H9 (cell line): ENCODE data around the gene MAD1L1. TPM values are rescaled to one million over a fixed set of nuclear protein-coding genes. Genes with fewer than 3 reads are reported as not detected.

Experiments used
- DNase-seq: peaks from one replicate; pipeline ENCODE4 v3.0.0-alpha.2; 2017
- H2AFZ ChIP-seq: one replicate; pipeline ENCODE4 v1.6.1; 2013; ENCODE audit warnings: mild to moderate bottlenecking, low read length, control low read depth, moderate library complexity
- H2AK5ac ChIP-seq: 2 replicates; pipeline ENCODE4 v1.6.1; 2013; ENCODE audit warnings: low read length, control low read depth, mixed read lengths; ENCODE audit not compliant: insufficient read length
- H2BK120ac ChIP-seq: one replicate; pipeline ENCODE4 v1.6.1; 2013; ENCODE audit warnings: low read depth, mild to moderate bottlenecking, low read length, control low read depth, inconsistent platforms; ENCODE audit not compliant: poor library complexity, severe bottlenecking
- H2BK12ac ChIP-seq: 2 replicates; pipeline ENCODE4 v1.6.1; 2013; ENCODE audit warnings: low read length, control low read depth, mixed read lengths, low read depth; ENCODE audit not compliant: insufficient read length
- H2BK15ac ChIP-seq: 2 replicates; pipeline ENCODE4 v1.6.1; 2013; ENCODE audit warnings: low read depth, low read length, control low read depth
- H2BK20ac ChIP-seq: one replicate; pipeline ENCODE4 v1.6.1; 2013; ENCODE audit warnings: low read depth, mild to moderate bottlenecking, low read length, control low read depth, inconsistent platforms; ENCODE audit not compliant: poor library complexity, severe bottlenecking
- H2BK5ac ChIP-seq: 2 replicates; pipeline ENCODE4 v1.6.1; 2013; ENCODE audit warnings: low read length, control low read depth, mixed read lengths; ENCODE audit not compliant: insufficient read length
- H3K14ac ChIP-seq: 2 replicates; pipeline ENCODE4 v1.6.1; 2013; ENCODE audit warnings: low read length, control low read depth; ENCODE audit not compliant: insufficient read depth
- H3K18ac ChIP-seq: 2 replicates; pipeline ENCODE4 v1.6.1; 2013; ENCODE audit warnings: low read depth, mild to moderate bottlenecking, mixed read lengths, low read length, control low read depth; ENCODE audit not compliant: insufficient read length
- H3K23ac ChIP-seq: 2 replicates; pipeline ENCODE4 v1.6.1; 2013; ENCODE audit warnings: low read length, control low read depth, mixed read lengths, low read depth; ENCODE audit not compliant: insufficient read length
- H3K23me2 ChIP-seq: 2 replicates; pipeline ENCODE4 v1.6.1; 2013; ENCODE audit warnings: low read depth, mild to moderate bottlenecking, mixed read lengths, low read length, control low read depth; ENCODE audit not compliant: insufficient read length, poor library complexity, severe bottlenecking
- H3K27ac ChIP-seq: 2 replicates; pipeline ENCODE4 v1.5.1; 2013; ENCODE audit warnings: low read length, control low read depth, mixed read lengths, low read depth; ENCODE audit not compliant: insufficient read length
- H3K27me3 ChIP-seq: 2 replicates; pipeline ENCODE4 v1.6.1; 2013; ENCODE audit warnings: low read length, control low read depth, inconsistent platforms; ENCODE audit not compliant: insufficient read depth
- H3K4ac ChIP-seq: 2 replicates; pipeline ENCODE4 v1.6.1; 2013; ENCODE audit warnings: low read depth, mild to moderate bottlenecking, control low read depth, inconsistent platforms, low read length, moderate library complexity
- H3K4me1 ChIP-seq: 2 replicates; pipeline ENCODE4 v1.6.1; 2013; ENCODE audit warnings: low read length, control low read depth, inconsistent platforms; ENCODE audit not compliant: insufficient read depth
- H3K4me2 ChIP-seq: 2 replicates; pipeline ENCODE4 v1.6.1; 2013; ENCODE audit warnings: low read length, control low read depth, mixed read lengths; ENCODE audit not compliant: insufficient read length, insufficient read depth
- H3K56ac ChIP-seq: 2 replicates; pipeline ENCODE4 v1.6.1; 2013; ENCODE audit warnings: low read depth, mild to moderate bottlenecking, mixed read lengths, low read length, control low read depth; ENCODE audit not compliant: insufficient read length
- H3K79me1 ChIP-seq: 2 replicates; pipeline ENCODE4 v1.6.1; 2013; ENCODE audit warnings: low read depth, mild to moderate bottlenecking, moderate library complexity, low read length, control low read depth, inconsistent platforms; ENCODE audit not compliant: insufficient read depth, poor library complexity, severe bottlenecking
- H3K79me2 ChIP-seq: 2 replicates; pipeline ENCODE4 v1.6.1; 2013; ENCODE audit warnings: low read length, control low read depth, inconsistent platforms; ENCODE audit not compliant: insufficient read depth
- H3K9ac ChIP-seq: 2 replicates; pipeline ENCODE4 v1.6.1; 2013; ENCODE audit warnings: low read length, control low read depth, mixed read lengths; ENCODE audit not compliant: insufficient read length; ENCODE audit errors: extremely low read depth
- H3K9me3 ChIP-seq: one replicate; pipeline ENCODE4 v1.6.1; 2013; ENCODE audit warnings: low read depth, low read length, inconsistent platforms; ENCODE audit not compliant: control insufficient read depth
- H3T11ph ChIP-seq: one replicate; pipeline ENCODE4 v1.6.1; 2013; ENCODE audit warnings: mild to moderate bottlenecking, low read length, control low read depth, inconsistent platforms
- H4K20me1 ChIP-seq: one replicate; pipeline ENCODE4 v1.6.1; 2013; ENCODE audit not compliant: control insufficient read depth, insufficient read length, insufficient read depth
- H4K5ac ChIP-seq: 2 replicates; pipeline ENCODE4 v1.6.1; 2013; ENCODE audit warnings: low read depth, mild to moderate bottlenecking, mixed read lengths, low read length, control low read depth; ENCODE audit not compliant: insufficient read length
- H4K8ac ChIP-seq: replicated peaks from 2 replicates; pipeline ENCODE4 v1.6.1; 2013; ENCODE audit warnings: low read length, control low read depth, mixed read lengths, low read depth; ENCODE audit not compliant: insufficient read length
- H4K91ac ChIP-seq: 2 replicates; pipeline ENCODE4 v1.6.1; 2013; ENCODE audit warnings: low read depth, mild to moderate bottlenecking, moderate library complexity, mixed read lengths, low read length, control low read depth; ENCODE audit not compliant: insufficient read length
- H3K27ac Mint-ChIP-seq, 3 experiments: 2 replicates in 2 of 3; 3 replicates in 1 of 3; pipeline ENCODE4 v1.8.0; 2020 to 2021; ENCODE audit warnings: mixed read lengths in 3 of 3, mild to moderate bottlenecking in 1 of 3, moderate library complexity in 1 of 3
- H3K27me3 Mint-ChIP-seq: 2 replicates; pipeline ENCODE4 v1.8.0; 2021; ENCODE audit warnings: low read depth, mild to moderate bottlenecking, moderate library complexity, mixed read lengths
- H3K36me3 Mint-ChIP-seq, 3 experiments: 2 replicates in 2 of 3; 3 replicates in 1 of 3; pipeline ENCODE4 v1.8.0; 2020 to 2021; ENCODE audit warnings: low read depth in 3 of 3, mixed read lengths in 3 of 3; ENCODE audit not compliant: insufficient read depth in 1 of 3
- H3K4me1 Mint-ChIP-seq, 2 experiments: 2 replicates each; pipeline ENCODE4 v1.8.0; 2020; ENCODE audit warnings: mixed read lengths in 2 of 2
- H3K4me3 Mint-ChIP-seq, 2 experiments: 2 replicates in 1 of 2; 3 replicates in 1 of 2; pipeline ENCODE4 v1.8.0; 2020 to 2021; ENCODE audit warnings: mild to moderate bottlenecking in 2 of 2, mixed read lengths in 2 of 2, moderate library complexity in 1 of 2
- H3K9me3 Mint-ChIP-seq, 2 experiments: 2 replicates in 1 of 2; 3 replicates in 1 of 2; pipeline ENCODE4 v1.8.0; 2020; ENCODE audit warnings: mild to moderate bottlenecking in 2 of 2, mixed read lengths in 2 of 2, moderate library complexity in 1 of 2
- WGBS: extraction: QIAGEN DNeasy Blood & Tissue Kit; methylation state at CpG from one replicate; pipeline ENCODE4 v1.1.7; 2013; ENCODE audit warnings: missing lambda C conversion rate, low lambda C conversion rate, mixed read lengths; ENCODE audit not compliant: insufficient read length; ENCODE audit errors: extremely low coverage; 5-methylcytosine and 5-hydroxymethylcytosine counted together
- total RNA-seq: library from RNA; stranded (reverse); gene quantifications from 2 replicates; pipeline ENCODE4 v1.2.1, GENCODE V29; 2021
- TF ChIP-seq, protein P1 (sequence below): fragments of 200-600 bp; sonication (generic); conservative IDR thresholded peaks from 3 replicates; pipeline ENCODE4 v1.8.0; 2021; ENCODE audit warnings: antibody characterized with exemption, mild to moderate bottlenecking

The MAD1L1 gene
- total RNA-seq, 1 experiment from 2014 or later: 39.0 TPM

GRCh38 chr7:1865000-1865555 lies 367.7 kb downstream of the MAD1L1 start:
- H3K4me2 ChIP-seq: no peak overlapping the region
- H2BK15ac ChIP-seq: no peak overlapping the region
- no peak overlapping the region for H2BK12ac ChIP-seq
- H2BK120ac ChIP-seq: no peak overlapping the region
- Mint-ChIP-seq H3K27ac (peak overlapping the region in 2 of 3 experiments; percentile 42 to 85; a peak in 3 of 7 replicates), H3K27me3 (no peaks in the 10 kb centered on the region), H3K9me3 (no peaks in the 10 kb centered on the region), H3K36me3 (no peaks in the 10 kb centered on the region), H3K4me1 (peaks cover 11 to 12% of the 10 kb centered on the region in 2 experiments), H3K4me3 (no peak overlapping the region)
- TF ChIP-seq, protein P1, sequence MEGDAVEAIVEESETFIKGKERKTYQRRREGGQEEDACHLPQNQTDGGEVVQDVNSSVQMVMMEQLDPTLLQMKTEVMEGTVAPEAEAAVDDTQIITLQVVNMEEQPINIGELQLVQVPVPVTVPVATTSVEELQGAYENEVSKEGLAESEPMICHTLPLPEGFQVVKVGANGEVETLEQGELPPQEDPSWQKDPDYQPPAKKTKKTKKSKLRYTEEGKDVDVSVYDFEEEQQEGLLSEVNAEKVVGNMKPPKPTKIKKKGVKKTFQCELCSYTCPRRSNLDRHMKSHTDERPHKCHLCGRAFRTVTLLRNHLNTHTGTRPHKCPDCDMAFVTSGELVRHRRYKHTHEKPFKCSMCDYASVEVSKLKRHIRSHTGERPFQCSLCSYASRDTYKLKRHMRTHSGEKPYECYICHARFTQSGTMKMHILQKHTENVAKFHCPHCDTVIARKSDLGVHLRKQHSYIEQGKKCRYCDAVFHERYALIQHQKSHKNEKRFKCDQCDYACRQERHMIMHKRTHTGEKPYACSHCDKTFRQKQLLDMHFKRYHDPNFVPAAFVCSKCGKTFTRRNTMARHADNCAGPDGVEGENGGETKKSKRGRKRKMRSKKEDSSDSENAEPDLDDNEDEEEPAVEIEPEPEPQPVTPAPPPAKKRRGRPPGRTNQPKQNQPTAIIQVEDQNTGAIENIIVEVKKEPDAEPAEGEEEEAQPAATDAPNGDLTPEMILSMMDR: no peak
- no peak overlapping the region for H2BK20ac ChIP-seq
- no peak overlapping the region for H3T11ph ChIP-seq
- WGBS: no CpG with 5 or more reads among the region's 14 CpGs
- H3K14ac ChIP-seq: no peak overlapping the region
- H2BK5ac ChIP-seq: no peak overlapping the region
- H2AK5ac ChIP-seq: no peak overlapping the region
- H4K8ac ChIP-seq: no peak overlapping the region
- DNase-seq: no peak
- no peaks in the 10 kb centered on the region for H3K4me1 ChIP-seq
- no peak overlapping the region for H3K9ac ChIP-seq
- no peaks in the 10 kb centered on the region for H3K27me3 ChIP-seq
- no peaks in the 10 kb centered on the region for H3K9me3 ChIP-seq
- H3K79me2 ChIP-seq: no peaks in the 10 kb centered on the region
- no peak overlapping the region for H3K56ac ChIP-seq
- H3K18ac ChIP-seq: no peak overlapping the region
- no peaks in the 10 kb centered on the region for H3K23me2 ChIP-seq
- H3K23ac ChIP-seq: no peak overlapping the region
- H3K4ac ChIP-seq: no peak overlapping the region
- no peaks in the 10 kb centered on the region for H3K79me1 ChIP-seq
- H4K91ac ChIP-seq: no peak overlapping the region
- H4K20me1 ChIP-seq: no peaks in the 10 kb centered on the region
- no peak overlapping the region for H4K5ac ChIP-seq
- H3K27ac ChIP-seq: no peak overlapping the region
- no peak overlapping the region for H2AFZ ChIP-seq
